PC-9 (cell line): ENCODE data around the gene PNCK. TPM values are rescaled to one million over a fixed set of nuclear protein-coding genes. Genes with fewer than 3 reads are reported as not detected.
"Not testable (repeated sequence)": the region's sequence is repeated elsewhere in the genome, so short reads cannot be mapped to it uniquely, and the experiment has no call there.

Experiments
- BruUV-seq: library from RNA; stranded (reverse); fragments of 400-500 nt; replicated peaks from 2 replicates; lab custom pipeline; 2021; lab: Mats Ljungman, UMichigan
- CTCF ChIA-PET: fragments of 300-600 bp; sonication (Branson Sonifier 250); formaldehyde crosslinking; loops from one replicate; lab custom pipeline; 2022; ENCODE audit warnings: antibody characterized with exemption; lab: Charles Lee
- POLR2A ChIA-PET: fragments of 300-600 bp; sonication (Branson Sonifier 250); formaldehyde crosslinking; loops from one replicate; lab custom pipeline; 2022; ENCODE audit warnings: antibody characterized with exemption; ENCODE audit not compliant: unreplicated experiment; lab: Charles Lee
- DNase-seq, 2 experiments: peaks; one replicate each; pipeline versions ENCODE4 v3.0.0 to v3.0.0-alpha.2; 2015 to 2022; ENCODE audit warnings: mixed read lengths in 1 of 2
- H2AFZ ChIP-seq: fragments of 200-600 bp; sonication (generic); 2 replicates; pipeline ENCODE4 v1.8.1; 2017; ENCODE audit warnings: antibody characterized with exemption
- H3F3A ChIP-seq: fragments of 200-600 bp; sonication (generic); 2 replicates; pipeline ENCODE4 v1.8.1; 2017; ENCODE audit warnings: antibody characterized with exemption, mild to moderate bottlenecking, low read depth; ENCODE audit not compliant: insufficient read depth
- H3K27ac ChIP-seq: fragments of 200-600 bp; sonication (generic); 2 replicates; pipeline ENCODE4 v1.6.1; 2016; ENCODE audit warnings: mixed run types
- H3K27me3 ChIP-seq: fragments of 200-600 bp; sonication (generic); 2 replicates; pipeline ENCODE4 v1.6.1; 2016; ENCODE audit warnings: low read depth, mixed run types; ENCODE audit not compliant: insufficient read depth
- H3K36me3 ChIP-seq: fragments of 200-600 bp; sonication (generic); 2 replicates; pipeline ENCODE4 v1.6.1; 2016; ENCODE audit warnings: low read depth, mixed run types
- H3K4me1 ChIP-seq: fragments of 200-600 bp; sonication (generic); replicated peaks from 2 replicates; pipeline ENCODE4 v1.6.1; 2016; ENCODE audit warnings: mixed run types; ENCODE audit not compliant: insufficient read depth
- H3K4me2 ChIP-seq: fragments of 200-600 bp; sonication (generic); 2 replicates; pipeline ENCODE4 v1.6.1; 2017; ENCODE audit warnings: mixed run types
- H3K4me3 ChIP-seq: fragments of 200-600 bp; sonication (generic); 2 replicates; pipeline ENCODE4 v1.6.1; 2016; ENCODE audit warnings: mixed run types
- H3K79me2 ChIP-seq: fragments of 200-600 bp; sonication (generic); 2 replicates; pipeline ENCODE4 v1.6.1; 2017; ENCODE audit warnings: low read depth, mixed run types
- H3K9me2 ChIP-seq: fragments of 200-600 bp; sonication (generic); 2 replicates; pipeline ENCODE4 v1.8.1; 2017; ENCODE audit warnings: mild to moderate bottlenecking; ENCODE audit not compliant: insufficient read depth
- H3K9me3 ChIP-seq: fragments of 200-600 bp; sonication (generic); 2 replicates; pipeline ENCODE4 v1.8.1; 2016; ENCODE audit warnings: low read depth; ENCODE audit not compliant: insufficient read depth
- H4K20me1 ChIP-seq: fragments of 200-600 bp; sonication (generic); 2 replicates; pipeline ENCODE4 v1.8.1; 2017; ENCODE audit not compliant: insufficient read depth
- EZH2 ChIP-seq: fragments of 200-600 bp; sonication (generic); IDR thresholded peaks from 2 replicates; pipeline ENCODE4 v1.8.0; 2017; ENCODE audit warnings: antibody characterized with exemption, low read depth
- intact Hi-C: fragments of 100-400 bp; cut with micrococcal nuclease; formaldehyde crosslinking; loops from one replicate; pipeline ENCODE4 v1.10.0; 2022; ENCODE audit not compliant: unreplicated experiment
- total RNA-seq: library from RNA; stranded (reverse); gene quantifications from 2 replicates; pipeline ENCODE4 v1.2.3, GENCODE V29; 2021
- TF ChIP-seq, protein P1 (sequence below): fragments of 200-600 bp; sonication (generic); conservative IDR thresholded peaks from 2 replicates; pipeline ENCODE4 v1.6.1; 2017; ENCODE audit warnings: mixed run types, antibody characterized with exemption, mild to moderate bottlenecking, moderate library complexity

The PNCK gene
- total RNA-seq, 1 experiment from 2014 or later, result 1.0 TPM

DNA sequence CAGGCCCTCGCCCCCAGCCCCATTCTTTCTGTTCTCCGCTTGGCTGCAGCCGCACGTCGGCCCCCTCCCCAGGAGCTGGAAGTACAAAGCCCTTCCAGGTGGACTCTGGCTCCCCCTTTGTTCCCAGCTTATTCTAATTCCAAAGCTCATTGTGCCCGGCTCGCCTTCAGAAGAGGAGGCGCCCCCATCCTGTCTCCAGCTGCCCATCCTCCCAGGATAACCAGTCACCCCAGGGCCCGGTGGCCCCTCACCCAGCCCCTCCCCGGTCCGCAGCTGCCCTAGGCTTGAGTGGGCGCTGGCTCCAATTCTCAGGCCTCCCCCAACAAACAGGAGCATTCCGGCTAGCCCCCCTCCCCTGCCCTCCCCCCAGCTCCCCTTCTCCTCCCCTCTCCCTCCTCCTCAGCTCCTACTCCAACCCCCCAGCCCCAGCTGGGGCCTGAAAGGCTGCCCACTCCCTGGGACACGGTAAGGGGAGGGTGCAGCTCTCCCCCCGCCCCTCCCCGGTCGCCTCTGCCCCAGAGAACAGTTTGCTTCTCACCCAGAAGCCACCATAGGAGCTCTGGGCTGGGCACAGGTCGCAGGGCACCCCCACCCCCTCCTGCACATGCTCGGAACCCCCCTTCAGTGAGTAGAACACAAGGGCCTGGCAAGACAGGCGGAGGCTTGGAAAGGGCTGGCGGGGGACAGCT is 11.0 kb upstream of the PNCK start:
- ChIA-PET CTCF (interaction anchor here (0.7 kb wide), 2 partner anchors 66 to 70 kb away, joined by 3 to 5 read pairs; no protein-coding TSS in a partner anchor), POLR2A (no interaction called here)
- Histone ChIP-seq H3K4me3 (no peak overlapping the region), H3K4me1 (no peaks in the 10 kb centered on the region), H3F3A (no peaks in the 10 kb centered on the region), H3K27ac (no peak overlapping the region), H3K4me2 (no peak overlapping the region), H3K36me3 (no peaks in the 10 kb centered on the region), H3K9me2 (no peaks in the 10 kb centered on the region), H3K27me3 (peaks cover 11% of the 10 kb centered on the region), H3K9me3 (no peaks in the 10 kb centered on the region), H3K79me2 (no peaks in the 10 kb centered on the region), H2AFZ (no peak overlapping the region), H4K20me1 (no peaks in the 10 kb centered on the region)
- DNase-seq, result no peak
- TF ChIP-seq EZH2, result no peak
- TF ChIP-seq, protein P1, sequence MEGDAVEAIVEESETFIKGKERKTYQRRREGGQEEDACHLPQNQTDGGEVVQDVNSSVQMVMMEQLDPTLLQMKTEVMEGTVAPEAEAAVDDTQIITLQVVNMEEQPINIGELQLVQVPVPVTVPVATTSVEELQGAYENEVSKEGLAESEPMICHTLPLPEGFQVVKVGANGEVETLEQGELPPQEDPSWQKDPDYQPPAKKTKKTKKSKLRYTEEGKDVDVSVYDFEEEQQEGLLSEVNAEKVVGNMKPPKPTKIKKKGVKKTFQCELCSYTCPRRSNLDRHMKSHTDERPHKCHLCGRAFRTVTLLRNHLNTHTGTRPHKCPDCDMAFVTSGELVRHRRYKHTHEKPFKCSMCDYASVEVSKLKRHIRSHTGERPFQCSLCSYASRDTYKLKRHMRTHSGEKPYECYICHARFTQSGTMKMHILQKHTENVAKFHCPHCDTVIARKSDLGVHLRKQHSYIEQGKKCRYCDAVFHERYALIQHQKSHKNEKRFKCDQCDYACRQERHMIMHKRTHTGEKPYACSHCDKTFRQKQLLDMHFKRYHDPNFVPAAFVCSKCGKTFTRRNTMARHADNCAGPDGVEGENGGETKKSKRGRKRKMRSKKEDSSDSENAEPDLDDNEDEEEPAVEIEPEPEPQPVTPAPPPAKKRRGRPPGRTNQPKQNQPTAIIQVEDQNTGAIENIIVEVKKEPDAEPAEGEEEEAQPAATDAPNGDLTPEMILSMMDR, result no peak
- no TSS peak for BruUV-seq
- intact Hi-C loops, result no loop called here

DNA sequence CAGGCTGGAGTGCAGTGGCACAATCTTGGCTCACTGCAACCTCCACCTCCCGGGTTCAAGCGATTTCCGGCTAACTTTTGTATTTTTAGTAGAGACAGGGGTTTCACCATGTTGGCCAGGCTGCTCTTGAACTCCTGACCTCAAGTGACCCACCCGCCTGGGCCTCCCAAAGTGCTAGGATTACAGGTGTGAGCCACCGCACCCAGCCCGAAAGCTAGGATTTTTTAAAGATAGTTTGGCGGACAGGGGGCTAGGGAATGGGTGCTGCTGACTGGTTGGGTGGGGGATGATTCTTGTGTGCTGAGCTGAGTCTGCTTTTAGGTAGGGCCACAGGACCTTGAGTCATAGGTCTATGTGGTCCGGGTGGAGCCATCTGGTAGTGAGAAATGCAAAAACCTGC is 9.9 kb upstream of the PNCK start:
- CTCF ChIA-PET, H3K4me1 ChIP-seq, DNase-seq, H2AFZ ChIP-seq, H3K9me3 ChIP-seq, BruUV-seq, H3K9me2 ChIP-seq, H3F3A ChIP-seq, intact Hi-C loops, H4K20me1 ChIP-seq, H3K27ac ChIP-seq, H3K79me2 ChIP-seq, H3K4me2 ChIP-seq, H3K36me3 ChIP-seq, H3K4me3 ChIP-seq: not testable (repeated sequence)
- peaks cover 11% of the 10 kb centered on the region for H3K27me3 ChIP-seq
- POLR2A ChIA-PET, result interaction anchor here (0.6 kb wide), 1 partner anchor 153 kb away, joined by 4 read pairs; no protein-coding TSS in a partner anchor

DNA sequence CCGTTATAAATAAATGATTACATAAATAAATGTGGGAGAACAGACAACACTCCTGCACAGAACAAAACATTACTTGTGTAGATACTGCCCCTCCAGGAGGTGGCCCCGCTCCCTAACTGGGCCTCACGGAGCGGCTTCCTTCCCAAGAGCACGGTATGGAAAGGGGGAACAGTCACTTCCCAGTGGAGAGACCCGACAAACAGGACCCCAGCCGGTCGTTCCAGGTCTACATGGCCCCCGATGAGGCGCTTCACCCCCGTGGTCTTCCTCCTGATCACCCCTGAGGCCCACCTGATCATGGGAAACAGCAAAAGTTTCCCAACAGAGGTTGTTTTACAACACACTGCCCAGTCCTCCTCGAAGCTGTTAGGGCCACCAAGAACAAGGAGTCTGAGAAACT is 7.6 kb upstream of the PNCK start:
- TF ChIP-seq EZH2, result no peak
- TF ChIP-seq, protein P1, result no peak
- Histone ChIP-seq H3K36me3 (no peaks in the 10 kb centered on the region), H3F3A (no peaks in the 10 kb centered on the region), H4K20me1 (no peaks in the 10 kb centered on the region), H3K9me3 (no peaks in the 10 kb centered on the region), H3K4me1 (no peaks in the 10 kb centered on the region), H3K4me2 (no peak overlapping the region), H3K27ac (no peak overlapping the region), H3K27me3 (peaks cover 11% of the 10 kb centered on the region), H3K4me3 (no peak overlapping the region), H3K79me2 (no peaks in the 10 kb centered on the region), H3K9me2 (no peaks in the 10 kb centered on the region), H2AFZ (no peak overlapping the region)
- DNase-seq, result no peak
- POLR2A ChIA-PET, result no interaction called here
- intact Hi-C loops, result no loop called here
- BruUV-seq, result no TSS peak
- CTCF ChIA-PET, result no interaction called here
